ENCODE data around the gene ZBTB37.

DNA sequence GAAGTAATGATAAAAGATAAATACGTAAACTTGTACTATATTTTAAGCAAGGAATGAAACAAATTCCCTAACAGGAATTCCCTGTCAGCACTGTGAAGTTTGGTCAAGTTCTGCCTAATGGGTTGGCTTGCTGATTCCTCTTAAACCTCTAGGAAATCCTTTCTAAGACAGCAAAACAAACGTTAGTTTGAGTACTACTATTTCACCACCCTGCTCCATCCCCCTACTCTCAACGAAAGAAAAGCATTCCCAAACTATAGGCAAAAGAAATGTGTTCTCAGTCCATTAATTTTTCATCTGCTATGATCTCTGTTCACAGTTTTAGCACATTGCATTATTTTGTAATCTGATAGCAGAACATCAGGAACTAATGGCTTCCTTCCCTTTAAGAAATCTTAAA is 32.8 kb downstream of the ZBTB37 start:
- TF ChIP-seq POLR2A (IDR thresholded peaks at IDR 0.05) (no peak), POLR2AphosphoS5 (IDR thresholded peaks at IDR 0.05; ENCODE audit: insufficient read depth in 1 of 2, low read depth in 1 of 2) (no peak)
- TF ChIP-seq, protein P1, sequence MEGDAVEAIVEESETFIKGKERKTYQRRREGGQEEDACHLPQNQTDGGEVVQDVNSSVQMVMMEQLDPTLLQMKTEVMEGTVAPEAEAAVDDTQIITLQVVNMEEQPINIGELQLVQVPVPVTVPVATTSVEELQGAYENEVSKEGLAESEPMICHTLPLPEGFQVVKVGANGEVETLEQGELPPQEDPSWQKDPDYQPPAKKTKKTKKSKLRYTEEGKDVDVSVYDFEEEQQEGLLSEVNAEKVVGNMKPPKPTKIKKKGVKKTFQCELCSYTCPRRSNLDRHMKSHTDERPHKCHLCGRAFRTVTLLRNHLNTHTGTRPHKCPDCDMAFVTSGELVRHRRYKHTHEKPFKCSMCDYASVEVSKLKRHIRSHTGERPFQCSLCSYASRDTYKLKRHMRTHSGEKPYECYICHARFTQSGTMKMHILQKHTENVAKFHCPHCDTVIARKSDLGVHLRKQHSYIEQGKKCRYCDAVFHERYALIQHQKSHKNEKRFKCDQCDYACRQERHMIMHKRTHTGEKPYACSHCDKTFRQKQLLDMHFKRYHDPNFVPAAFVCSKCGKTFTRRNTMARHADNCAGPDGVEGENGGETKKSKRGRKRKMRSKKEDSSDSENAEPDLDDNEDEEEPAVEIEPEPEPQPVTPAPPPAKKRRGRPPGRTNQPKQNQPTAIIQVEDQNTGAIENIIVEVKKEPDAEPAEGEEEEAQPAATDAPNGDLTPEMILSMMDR (IDR thresholded peaks at IDR 0.05): no peak

All from vagina (tissue), 2 donors.